Common myeloid progenitor, CD34-positive (primary cell): ENCODE measurements around the gene ATP8B4.

ENCODE experiments used
- CTCF ChIA-PET: fragments of 350-600 bp; sonication (Branson Sonifier 250); formaldehyde crosslinking; loops from one replicate; lab custom pipeline; 2021; ENCODE audit warnings: antibody characterized with exemption; lab: Charles Lee
- POLR2A ChIA-PET: fragments of 350-600 bp; sonication (Branson Sonifier 250); formaldehyde crosslinking; loops from one replicate; lab custom pipeline; 2021; ENCODE audit warnings: antibody characterized with exemption; lab: Charles Lee
- DNase-seq, 3 donors: peaks; one replicate each; pipeline versions ENCODE4 v3.0.0 to v3.0.0-alpha.2; 2013
- H3K27ac ChIP-seq, 2 experiments: 1 replicate in 1 of 2; 2 replicates in 1 of 2; pipeline ENCODE4 v1.7.0; 2013; ENCODE audit warnings: inconsistent platforms in 2 of 2, low read length in 2 of 2, mild to moderate bottlenecking in 2 of 2, low read depth in 1 of 2, moderate library complexity in 1 of 2; ENCODE audit not compliant: severe bottlenecking in 2 of 2, insufficient read depth in 1 of 2, poor library complexity in 1 of 2
- H3K27me3 ChIP-seq, 5 experiments: replicated peaks in 2 of 5; 1 replicate in 3 of 5; 2 replicates in 2 of 5; pipeline versions ENCODE4 v1.6.1 to v1.7.0; 2013; ENCODE audit warnings: low read length in 4 of 5, mild to moderate bottlenecking in 2 of 5, moderate library complexity in 2 of 5, inconsistent platforms in 1 of 5; ENCODE audit not compliant: insufficient read depth in 5 of 5, control insufficient read depth in 4 of 5
- H3K36me3 ChIP-seq, 4 experiments: 1 replicate in 2 of 4; 2 replicates in 2 of 4; pipeline versions ENCODE4 v1.6.1 to v1.7.0; 2013; ENCODE audit warnings: low read length in 3 of 4, control low read depth in 1 of 4, mild to moderate bottlenecking in 1 of 4; ENCODE audit not compliant: control insufficient read depth in 4 of 4, insufficient read depth in 4 of 4
- H3K4me1 ChIP-seq, 4 experiments: 1 replicate in 3 of 4; 2 replicates in 1 of 4; pipeline versions ENCODE4 v1.6.1 to v1.7.1; 2013; ENCODE audit warnings: low read length in 3 of 4, mild to moderate bottlenecking in 3 of 4, control low read depth in 1 of 4, inconsistent platforms in 1 of 4, moderate library complexity in 1 of 4; ENCODE audit not compliant: control insufficient read depth in 4 of 4, insufficient read depth in 4 of 4; ENCODE audit errors: control extremely low read depth in 1 of 4
- H3K4me3 ChIP-seq, 7 experiments: 1 replicate in 4 of 7; 2 replicates in 3 of 7; pipeline versions ENCODE4 v1.5.1 to v1.7.0; 2013; ENCODE audit warnings: mild to moderate bottlenecking in 7 of 7, low read length in 6 of 7, moderate library complexity in 6 of 7, inconsistent platforms in 2 of 7, low read depth in 2 of 7, control low read depth in 1 of 7; ENCODE audit not compliant: insufficient read depth in 4 of 7, control insufficient read depth in 1 of 7; ENCODE audit errors: extremely low read depth in 1 of 7
- H3K9me3 ChIP-seq, 5 experiments: 1 replicate in 4 of 5; 2 replicates in 1 of 5; pipeline versions ENCODE4 v1.6.1 to v1.7.1; 2013; ENCODE audit warnings: low read length in 4 of 5, mild to moderate bottlenecking in 2 of 5, inconsistent platforms in 1 of 5, low read depth in 1 of 5, moderate library complexity in 1 of 5; ENCODE audit not compliant: control insufficient read depth in 4 of 5, insufficient read depth in 2 of 5; ENCODE audit errors: control extremely low read depth in 1 of 5
- WGBS: methylation state at CpG from one replicate; pipeline ENCODE4 v1.1.5; 2013; ENCODE audit not compliant: insufficient coverage; 5-methylcytosine and 5-hydroxymethylcytosine counted together

The ATP8B4 gene

DNA sequence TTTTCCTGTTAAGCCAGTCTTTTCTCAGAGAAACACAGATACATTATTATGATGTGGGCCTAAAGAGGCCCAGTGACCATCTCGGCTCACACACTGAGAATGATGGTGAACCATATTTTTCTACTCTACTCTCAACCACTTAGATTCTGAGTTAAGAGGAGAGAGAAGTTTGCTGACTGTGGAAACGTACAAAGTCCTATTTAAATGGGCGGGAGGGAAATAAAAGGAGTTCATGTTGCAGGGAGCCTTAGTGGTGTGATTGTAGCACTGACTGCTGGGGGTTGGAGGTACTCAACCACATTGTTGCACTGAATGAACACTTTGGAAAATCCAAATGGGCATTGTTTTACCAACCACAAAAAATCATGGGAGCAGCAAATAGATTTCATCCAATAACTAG is 51.0 kb downstream of the ATP8B4 start:
- ChIA-PET CTCF (interaction anchor here (1.2 to 2.7 kb wide), 4 partner anchors 10 to 47 kb away, joined by 5 to 14 read pairs (median 7); no protein-coding TSS in a partner anchor), POLR2A (interaction anchor here (1.0 to 1.7 kb wide), 2 partner anchors 10 to 11 kb away, joined by 3 read pairs; no protein-coding TSS in a partner anchor)
- no CpG with 5 or more reads among the region's 3 CpGs for WGBS

GRCh38 chr15:50067254-50067653 is 51.8 kb downstream of the ATP8B4 start:
- DNase-seq: no peak

More for the DNA sequence above, 51.0 kb downstream of the ATP8B4 start:
- Histone ChIP-seq H3K4me3 (peak overlapping the region in 2 of 7 experiments; percentile 26 to 37), H3K27me3 (no peaks in the 10 kb centered on the region), H3K27ac (peak overlapping the region; percentile 96 to 98), H3K9me3 (no peaks in the 10 kb centered on the region), H3K36me3 (peaks cover 4 to 53% (median 24%) of the 10 kb centered on the region in 4 experiments), H3K4me1 (peaks cover 43 to 91% (median 66%) of the 10 kb centered on the region in 4 experiments)
- no peak for DNase-seq

DNA sequence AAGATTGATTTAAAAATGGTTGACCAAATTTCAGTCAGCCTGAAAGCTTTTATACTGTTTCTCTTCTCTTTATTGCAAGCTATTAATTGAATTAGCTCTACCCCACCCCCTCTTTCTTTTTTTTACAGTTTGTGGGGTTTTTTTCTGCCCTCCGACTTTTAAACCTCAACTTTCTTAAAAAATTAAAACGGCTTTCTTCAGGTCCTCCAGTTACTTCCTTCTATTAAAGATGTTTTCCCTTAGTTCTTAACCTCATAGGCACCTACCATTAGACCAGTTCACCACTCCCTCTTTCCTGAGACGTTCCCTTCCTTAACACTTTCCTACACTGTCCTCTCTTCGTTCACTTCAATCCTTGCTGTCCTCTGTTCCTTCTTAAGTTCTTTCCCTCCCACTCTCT is 52.4 kb downstream of the ATP8B4 start:
- Histone ChIP-seq H3K27me3 (no peaks in the 10 kb centered on the region), H3K27ac (peak overlapping the region; percentile 96 to 98), H3K36me3 (peaks cover 2 to 58% (median 23%) of the 10 kb centered on the region in 4 experiments), H3K4me1 (peaks cover 46 to 99% (median 75%) of the 10 kb centered on the region in 4 experiments), H3K9me3 (no peaks in the 10 kb centered on the region), H3K4me3 (peak overlapping the region in 2 of 7 experiments; percentile 7 to 32)
- 31% methylated on average over 3 of the region's 4 CpGs for WGBS
- CTCF ChIA-PET: interaction anchor here (1.1 to 2.7 kb wide), 8 partner anchors 9 to 52 kb away, joined by 4 to 14 read pairs (median 6); no protein-coding TSS in a partner anchor
- POLR2A ChIA-PET: interaction anchor here (1.0 to 1.5 kb wide), 3 partner anchors 11 to 194 kb away, joined by 3 to 7 read pairs (median 3); no protein-coding TSS in a partner anchor
- DNase-seq: peak; percentile 54 to 65 (median 56)

More at GRCh38 chr15:50067254-50067653, 51.8 kb downstream of the ATP8B4 start:
- WGBS: 0% methylated on average over 1 of the region's 1 CpG
- Histone ChIP-seq H3K4me1 (peaks cover 47 to 97% (median 71%) of the 10 kb centered on the region in 4 experiments), H3K9me3 (no peaks in the 10 kb centered on the region), H3K27ac (peak overlapping the region; percentile 96 to 98), H3K27me3 (no peaks in the 10 kb centered on the region), H3K4me3 (peak overlapping the region in 3 of 7 experiments; percentile 7 to 47 (median 22)), H3K36me3 (peaks cover 3 to 57% (median 22%) of the 10 kb centered on the region in 4 experiments)
- ChIA-PET POLR2A (interaction anchor here (1.0 to 1.7 kb wide), 4 partner anchors 10 to 193 kb away, joined by 3 to 7 read pairs (median 3); no protein-coding TSS in a partner anchor), CTCF (interaction anchor here (1.1 to 2.7 kb wide), 8 partner anchors 10 to 51 kb away, joined by 4 to 14 read pairs (median 6); no protein-coding TSS in a partner anchor)

DNA sequence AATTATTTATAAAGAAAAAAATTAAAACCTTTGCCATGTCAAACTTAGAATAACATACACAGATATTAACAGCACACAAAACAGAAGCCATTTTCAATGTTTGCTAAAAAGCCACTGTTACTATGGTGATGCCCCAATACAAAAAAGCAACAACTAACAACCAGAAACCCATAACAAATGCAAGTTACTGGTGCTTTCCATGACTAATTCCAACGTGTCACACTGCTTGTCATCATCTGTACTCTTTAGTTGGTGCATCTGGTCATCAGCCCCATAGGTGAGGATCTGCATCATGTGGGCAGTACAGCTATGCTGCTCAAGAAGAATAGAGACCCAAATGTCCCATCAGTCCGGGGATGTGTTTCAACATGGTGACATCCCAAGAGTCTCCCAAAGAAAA is 52.8 kb downstream of the ATP8B4 start:
- ChIA-PET CTCF (interaction anchor here (1.1 to 2.7 kb wide), 6 partner anchors 9 to 52 kb away, joined by 4 to 14 read pairs (median 6); no protein-coding TSS in a partner anchor), POLR2A (interaction anchor here (1.1 to 1.5 kb wide), 2 partner anchors 11 to 195 kb away, joined by 3 to 7 read pairs; no protein-coding TSS in a partner anchor)
- H3K9me3 ChIP-seq: no peaks in the 10 kb centered on the region
- no peak overlapping the region for H3K4me3 ChIP-seq
- WGBS: 11% methylated on average over 1 of the region's 2 CpGs
- no peaks in the 10 kb centered on the region for H3K27me3 ChIP-seq
- H3K27ac ChIP-seq: peak overlapping the region; percentile 96 to 98
- peaks cover 42 to 99% (median 77%) of the 10 kb centered on the region in 4 experiments for H3K4me1 ChIP-seq
- H3K36me3 ChIP-seq: peaks cover 0 to 57% (median 20%) of the 10 kb centered on the region in 4 experiments
- DNase-seq: peak; percentile 90 to 97 (median 94)

GRCh38 chr15:50065279-50065678 is 53.8 kb downstream of the ATP8B4 start:
- peak; percentile 44 to 79 (median 63) for DNase-seq
- WGBS: 0% methylated on average over 2 of the region's 2 CpGs

GRCh38 chr15:50064673-50065072 is 54.4 kb downstream of the ATP8B4 start:
- Histone ChIP-seq H3K4me3 (peak overlapping the region in 2 of 7 experiments; percentile 20 to 32), H3K27ac (peak overlapping the region; percentile 96 to 98), H3K27me3 (no peaks in the 10 kb centered on the region), H3K9me3 (no peaks in the 10 kb centered on the region), H3K4me1 (peaks cover 47 to 100% (median 80%) of the 10 kb centered on the region in 4 experiments), H3K36me3 (peaks cover 0 to 61% (median 15%) of the 10 kb centered on the region in 4 experiments)
- ChIA-PET CTCF (interaction anchor here (1.8 to 5.3 kb wide), 3 partner anchors 9 to 54 kb away, joined by 6 to 38 read pairs (median 6); partner anchors contain the start of gene ATP8B4), POLR2A (no interaction called here)
- WGBS: 33% methylated on average over 1 of the region's 4 CpGs
- DNase-seq: peak in 2 of 3 donors; percentile 48 to 78

More at GRCh38 chr15:50065279-50065678, 53.8 kb downstream of the ATP8B4 start:
- H3K4me3 ChIP-seq: peak overlapping the region in 2 of 7 experiments; percentile 20 to 40
- H3K27ac ChIP-seq: peak overlapping the region; percentile 96 to 98
- H3K27me3 ChIP-seq: no peaks in the 10 kb centered on the region
- H3K36me3 ChIP-seq: peaks cover 0 to 60% (median 16%) of the 10 kb centered on the region in 4 experiments
- H3K9me3 ChIP-seq: no peaks in the 10 kb centered on the region
- CTCF ChIA-PET: interaction anchor here (2.7 kb wide), 1 partner anchor 10 kb away, joined by 14 read pairs; no protein-coding TSS in a partner anchor
- peaks cover 41 to 99% (median 79%) of the 10 kb centered on the region in 4 experiments for H3K4me1 ChIP-seq
- POLR2A ChIA-PET: interaction anchor here (0.6 kb wide), 2 partner anchors 53 to 54 kb away, joined by 3 to 4 read pairs; no protein-coding TSS in a partner anchor
